ENCODE results near the gene PBRM1. TPM values are rescaled to one million over a fixed set of nuclear protein-coding genes. Genes with fewer than 3 reads are reported as not detected.

PBRM1 gene
- total RNA-seq, 1 donor from 2014 or later: 90.1 TPM

DNA sequence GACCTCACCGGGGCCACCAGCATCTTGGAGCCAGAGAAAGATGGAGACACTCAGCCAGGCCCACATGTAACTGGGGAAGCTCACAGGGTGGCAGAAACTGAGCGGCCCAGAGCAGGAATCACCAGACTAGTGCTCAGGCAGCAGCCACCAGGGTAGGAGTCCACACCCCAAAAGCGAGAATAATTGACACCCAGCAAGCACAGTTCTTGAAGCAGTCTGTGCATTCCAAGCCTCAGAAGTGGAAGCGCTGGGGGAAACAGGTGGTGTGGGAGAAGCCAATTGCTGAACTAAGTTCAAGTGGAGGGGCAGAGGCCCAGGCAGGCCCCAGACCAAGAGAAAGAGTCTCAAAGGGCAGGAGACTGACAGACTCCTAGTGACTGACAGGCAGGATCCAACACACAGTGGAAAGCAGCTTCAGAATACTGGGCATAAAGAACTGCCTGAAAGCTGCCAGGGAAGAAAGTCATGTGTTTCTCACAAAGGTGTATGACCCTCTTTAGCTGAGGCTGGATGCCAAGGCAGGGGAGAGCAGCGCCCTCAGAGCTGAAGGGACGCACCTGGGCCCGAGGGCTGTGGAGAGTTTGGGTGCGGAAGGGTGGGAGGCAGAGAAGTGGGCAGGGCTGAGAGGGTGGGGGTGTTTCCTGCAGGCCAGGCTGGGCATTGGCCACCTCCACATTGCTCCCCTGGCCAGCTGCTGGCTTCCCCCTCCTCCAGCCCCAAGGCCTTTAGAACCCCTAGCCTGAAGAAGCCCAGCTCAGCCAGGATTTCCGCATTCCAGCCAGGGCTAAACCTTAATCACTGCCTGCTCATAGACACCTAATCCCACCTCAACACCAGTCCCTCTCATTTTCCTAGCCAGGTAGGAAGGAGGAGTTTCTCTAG is 159.8 kb downstream of the PBRM1 start:
- no peaks in the 10 kb centered on the region for H3K9me3 Mint-ChIP-seq
- H3K36me3 Mint-ChIP-seq: peaks cover 10% of the 10 kb centered on the region
- DNase-seq (ENCODE audit: low spot score in 2 of 2, unreplicated experiment in 2 of 2): peak in 1 of 2 experiments; percentile 16
- peaks cover 27% of the 10 kb centered on the region for H3K4me1 Mint-ChIP-seq
- TF ChIP-seq, protein P1, sequence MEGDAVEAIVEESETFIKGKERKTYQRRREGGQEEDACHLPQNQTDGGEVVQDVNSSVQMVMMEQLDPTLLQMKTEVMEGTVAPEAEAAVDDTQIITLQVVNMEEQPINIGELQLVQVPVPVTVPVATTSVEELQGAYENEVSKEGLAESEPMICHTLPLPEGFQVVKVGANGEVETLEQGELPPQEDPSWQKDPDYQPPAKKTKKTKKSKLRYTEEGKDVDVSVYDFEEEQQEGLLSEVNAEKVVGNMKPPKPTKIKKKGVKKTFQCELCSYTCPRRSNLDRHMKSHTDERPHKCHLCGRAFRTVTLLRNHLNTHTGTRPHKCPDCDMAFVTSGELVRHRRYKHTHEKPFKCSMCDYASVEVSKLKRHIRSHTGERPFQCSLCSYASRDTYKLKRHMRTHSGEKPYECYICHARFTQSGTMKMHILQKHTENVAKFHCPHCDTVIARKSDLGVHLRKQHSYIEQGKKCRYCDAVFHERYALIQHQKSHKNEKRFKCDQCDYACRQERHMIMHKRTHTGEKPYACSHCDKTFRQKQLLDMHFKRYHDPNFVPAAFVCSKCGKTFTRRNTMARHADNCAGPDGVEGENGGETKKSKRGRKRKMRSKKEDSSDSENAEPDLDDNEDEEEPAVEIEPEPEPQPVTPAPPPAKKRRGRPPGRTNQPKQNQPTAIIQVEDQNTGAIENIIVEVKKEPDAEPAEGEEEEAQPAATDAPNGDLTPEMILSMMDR (IDR thresholded peaks at IDR 0.05; ENCODE audit: unreplicated experiment): no peak
- no peak overlapping the region for H3K4me3 Mint-ChIP-seq
- peak overlapping the region; percentile 77 for H3K27ac Mint-ChIP-seq
- H3K27me3 Mint-ChIP-seq (ENCODE audit: low read depth): no peaks in the 10 kb centered on the region

DNA sequence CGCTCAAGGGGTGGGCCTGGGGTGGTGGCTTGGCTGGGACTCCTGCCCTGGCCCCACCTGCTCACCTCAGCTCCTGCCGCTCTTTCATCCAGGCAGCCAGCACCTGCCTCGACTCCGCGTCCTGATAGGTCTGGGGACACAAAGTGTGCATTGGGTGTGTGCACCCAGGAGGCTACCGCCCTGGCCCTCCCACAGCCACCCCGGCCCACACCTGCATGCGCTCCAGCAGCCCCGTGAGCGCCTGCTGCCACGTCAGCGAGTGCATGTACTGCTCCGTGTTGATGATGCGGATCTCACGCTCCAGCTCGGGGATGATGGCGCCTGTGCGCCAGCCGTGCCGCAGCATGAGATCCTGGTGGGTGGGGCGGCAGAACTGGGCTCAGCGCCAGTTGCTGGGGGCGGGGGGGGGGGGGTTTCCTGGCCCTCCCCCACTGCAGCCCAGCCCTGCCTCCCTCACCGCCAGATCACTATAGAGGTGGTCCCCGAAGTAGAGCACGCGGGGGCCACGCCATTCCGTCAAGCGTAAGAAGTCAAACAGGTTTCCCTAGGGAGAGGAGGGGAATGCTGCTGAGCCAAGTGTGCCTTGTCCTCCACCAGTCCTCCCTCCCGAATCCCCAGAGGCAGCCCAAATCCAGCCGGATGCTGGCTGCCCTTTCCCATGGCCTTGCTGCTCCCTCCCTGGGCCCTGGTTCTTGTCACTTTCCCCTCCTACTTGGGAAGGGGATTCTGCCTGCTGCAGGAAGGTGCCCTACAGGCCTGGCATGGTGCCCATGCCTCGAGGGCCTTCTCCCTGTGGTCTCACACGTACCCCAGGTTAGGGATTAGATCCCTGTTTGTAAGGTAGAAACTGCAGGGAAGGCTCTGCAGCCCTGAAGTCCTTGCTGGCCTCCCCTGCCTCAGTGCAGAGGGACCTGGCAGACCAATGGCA is 160.7 kb downstream of the PBRM1 start:
- TF ChIP-seq, protein P1 (IDR thresholded peaks at IDR 0.05; ENCODE audit: unreplicated experiment): no peak
- no peaks in the 10 kb centered on the region for H3K27me3 Mint-ChIP-seq (ENCODE audit: low read depth)
- peaks cover 25% of the 10 kb centered on the region for H3K4me1 Mint-ChIP-seq
- H3K27ac Mint-ChIP-seq: peak overlapping the region; percentile 77
- H3K4me3 Mint-ChIP-seq: no peak overlapping the region
- DNase-seq (ENCODE audit: low spot score in 2 of 2, unreplicated experiment in 2 of 2): no peak
- peaks cover 10% of the 10 kb centered on the region for H3K36me3 Mint-ChIP-seq
- no peaks in the 10 kb centered on the region for H3K9me3 Mint-ChIP-seq

DNA sequence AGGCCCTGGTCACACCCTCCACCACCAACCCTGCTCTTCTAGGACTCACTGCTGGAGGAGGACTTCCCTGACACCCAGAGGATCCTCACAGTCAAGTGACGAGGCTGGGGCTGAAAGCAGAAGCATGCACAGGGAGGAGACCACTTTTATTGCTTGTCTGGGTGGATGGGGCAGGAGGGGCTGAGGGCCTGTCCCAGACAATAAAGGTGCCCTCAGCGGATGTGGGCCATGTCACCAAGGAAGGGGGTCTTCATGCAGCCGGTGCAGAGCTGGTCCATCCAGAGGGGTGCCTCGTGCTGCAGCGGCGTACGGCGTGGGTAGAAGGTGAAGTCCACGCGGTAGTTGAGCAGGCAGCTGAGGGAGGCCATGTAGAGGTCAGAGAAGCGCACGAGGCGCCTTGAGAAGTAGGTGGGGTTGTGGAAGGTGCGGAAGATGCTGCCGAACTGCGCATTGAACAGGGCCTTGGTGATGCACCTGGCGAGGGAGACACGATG is 161.4 kb downstream of the PBRM1 start:
- Mint-ChIP-seq H3K27me3 (ENCODE audit: low read depth) (no peaks in the 10 kb centered on the region), H3K27ac (peak overlapping the region; percentile 72), H3K4me3 (no peak overlapping the region), H3K36me3 (peaks cover 10% of the 10 kb centered on the region), H3K9me3 (no peaks in the 10 kb centered on the region), H3K4me1 (peaks cover 21% of the 10 kb centered on the region)
- TF ChIP-seq, protein P1 (IDR thresholded peaks at IDR 0.05; ENCODE audit: unreplicated experiment): no peak
- DNase-seq (ENCODE audit: low spot score in 2 of 2, unreplicated experiment in 2 of 2): no peak

DNA sequence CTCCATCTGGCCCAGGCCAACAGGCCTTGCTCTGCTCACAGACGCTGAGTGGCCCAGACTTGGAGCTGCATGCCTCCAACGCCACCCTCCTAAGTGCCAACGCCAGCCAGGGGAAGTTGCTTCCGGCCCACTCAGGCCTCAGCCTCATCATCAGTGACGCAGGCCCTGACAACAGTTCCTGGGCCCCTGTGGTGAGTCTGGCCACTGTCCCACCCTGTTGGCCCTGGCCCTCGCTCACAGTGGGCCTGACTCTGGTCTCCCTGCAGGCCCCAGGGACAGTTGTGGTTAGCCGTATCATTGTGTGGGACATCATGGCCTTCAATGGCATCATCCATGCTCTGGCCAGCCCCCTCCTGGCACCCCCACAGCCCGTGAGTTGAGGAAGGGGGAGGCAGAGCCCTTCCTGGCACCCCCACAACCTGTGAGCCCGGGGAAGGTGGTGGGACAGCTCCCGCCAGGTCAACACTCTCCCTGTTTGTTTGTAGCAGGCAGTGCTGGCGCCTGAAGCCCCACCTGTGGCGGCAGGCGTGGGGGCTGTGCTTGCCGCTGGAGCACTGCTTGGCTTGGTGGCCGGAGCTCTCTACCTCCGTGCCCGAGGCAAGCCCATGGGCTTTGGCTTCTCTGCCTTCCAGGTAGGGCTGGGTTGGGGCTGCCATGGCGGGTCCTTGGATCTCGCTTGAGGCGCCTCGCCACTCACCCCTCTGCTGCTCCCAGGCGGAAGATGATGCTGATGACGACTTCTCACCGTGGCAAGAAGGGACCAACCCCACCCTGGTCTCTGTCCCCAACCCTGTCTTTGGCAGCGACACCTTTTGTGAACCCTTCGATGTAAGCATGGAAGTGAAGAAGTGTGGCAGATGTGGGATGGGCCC is 162.1 kb downstream of the PBRM1 start:
- Mint-ChIP-seq H3K27ac (peak overlapping the region; percentile 72), H3K4me3 (no peak overlapping the region), H3K9me3 (no peaks in the 10 kb centered on the region)

More for the DNA sequence above, 162.1 kb downstream of the PBRM1 start:
- TF ChIP-seq, protein P1 (IDR thresholded peaks at IDR 0.05; ENCODE audit: unreplicated experiment): no peak
- Mint-ChIP-seq H3K36me3 (peaks cover 10% of the 10 kb centered on the region), H3K4me1 (peaks cover 23% of the 10 kb centered on the region), H3K27me3 (ENCODE audit: low read depth) (no peaks in the 10 kb centered on the region)
- DNase-seq (ENCODE audit: low spot score in 2 of 2, unreplicated experiment in 2 of 2): no peak
